ENCODE results near the gene ALK. TPM values are rescaled to one million over a fixed set of nuclear protein-coding genes. Genes with fewer than 3 reads are reported as not detected.

The ALK gene
- total and polyA plus RNA-seq, 10 of the 15 experiments (the other 5 are each of a cell fraction or from before 2014, with no cell fraction given): 0.11 TPM; not detected in 9

GRCh38 chr2:29347774-29348461 lies 573.5 kb downstream of the ALK start:
- H3K36me3 ChIP-seq (ENCODE audit: control insufficient read depth in 2 of 2, insufficient read depth in 2 of 2, low read length in 1 of 2): no peaks in the 10 kb centered on the region
- H2AFZ ChIP-seq (ENCODE audit: control insufficient read depth, low read depth, low read length): no peak overlapping the region
- ChIA-PET POLR2A (no interaction called here), SMC1A (ENCODE audit: uncharacterized antibody, unreplicated experiment) (no interaction called here), RAD21 (ENCODE audit: unreplicated experiment) (no interaction called here), CTCF (no interaction called here)
- no peaks in the 10 kb centered on the region for H3K79me2 ChIP-seq (ENCODE audit: control insufficient read depth, insufficient read depth, low read length)
- no peak overlapping the region for H3K27ac ChIP-seq (ENCODE audit: control insufficient read depth, insufficient read depth)
- intact Hi-C loops (cut with micrococcal nuclease; ENCODE audit: unreplicated experiment) (no loop called here), in situ Hi-C loops (cut with MboI) (no loop called here)
- H3K9ac ChIP-seq (ENCODE audit: control insufficient read depth, insufficient read depth, low read length): no peak overlapping the region
- no TSS peak for BruUV-seq (replicated peaks)
- no peak for FAIRE-seq
- no peak overlapping the region for H3K4me2 ChIP-seq (ENCODE audit: control insufficient read depth, insufficient read depth)
- no peaks in the 10 kb centered on the region for H3K9me3 ChIP-seq (replicated peaks; ENCODE audit: control insufficient read depth, insufficient read depth, low read length)
- no peak for ATAC-seq
- H3K4me3 ChIP-seq: no peak overlapping the region
- H3K4me1 ChIP-seq (ENCODE audit: control insufficient read depth, insufficient read depth, low read length): no peaks in the 10 kb centered on the region
- H3K27me3 ChIP-seq (replicated peaks in 1 of 2; ENCODE audit: control insufficient read depth in 2 of 2, insufficient read depth in 2 of 2, low read length in 1 of 2): peaks cover 0 to 3% of the 10 kb centered on the region in 2 experiments; a peak in 3 of 4 replicates
- DNase-seq (ENCODE audit: low read depth, low spot score): no peak
- WGBS (ENCODE audit: insufficient coverage, insufficient replicate concordance, low lambda C conversion rate, missing lambda C conversion rate): 13% methylated on average over 5 of the region's 5 CpGs
- H4K20me1 ChIP-seq (ENCODE audit: control insufficient read depth, insufficient read depth): no peaks in the 10 kb centered on the region
- no peak for TF ChIP-seq PAX8 (IDR thresholded peaks at IDR 0.05)
- TF ChIP-seq RB1 (IDR thresholded peaks at IDR 0.05; ENCODE audit: borderline replicate concordance): no peak
- TF ChIP-seq, protein P1, sequence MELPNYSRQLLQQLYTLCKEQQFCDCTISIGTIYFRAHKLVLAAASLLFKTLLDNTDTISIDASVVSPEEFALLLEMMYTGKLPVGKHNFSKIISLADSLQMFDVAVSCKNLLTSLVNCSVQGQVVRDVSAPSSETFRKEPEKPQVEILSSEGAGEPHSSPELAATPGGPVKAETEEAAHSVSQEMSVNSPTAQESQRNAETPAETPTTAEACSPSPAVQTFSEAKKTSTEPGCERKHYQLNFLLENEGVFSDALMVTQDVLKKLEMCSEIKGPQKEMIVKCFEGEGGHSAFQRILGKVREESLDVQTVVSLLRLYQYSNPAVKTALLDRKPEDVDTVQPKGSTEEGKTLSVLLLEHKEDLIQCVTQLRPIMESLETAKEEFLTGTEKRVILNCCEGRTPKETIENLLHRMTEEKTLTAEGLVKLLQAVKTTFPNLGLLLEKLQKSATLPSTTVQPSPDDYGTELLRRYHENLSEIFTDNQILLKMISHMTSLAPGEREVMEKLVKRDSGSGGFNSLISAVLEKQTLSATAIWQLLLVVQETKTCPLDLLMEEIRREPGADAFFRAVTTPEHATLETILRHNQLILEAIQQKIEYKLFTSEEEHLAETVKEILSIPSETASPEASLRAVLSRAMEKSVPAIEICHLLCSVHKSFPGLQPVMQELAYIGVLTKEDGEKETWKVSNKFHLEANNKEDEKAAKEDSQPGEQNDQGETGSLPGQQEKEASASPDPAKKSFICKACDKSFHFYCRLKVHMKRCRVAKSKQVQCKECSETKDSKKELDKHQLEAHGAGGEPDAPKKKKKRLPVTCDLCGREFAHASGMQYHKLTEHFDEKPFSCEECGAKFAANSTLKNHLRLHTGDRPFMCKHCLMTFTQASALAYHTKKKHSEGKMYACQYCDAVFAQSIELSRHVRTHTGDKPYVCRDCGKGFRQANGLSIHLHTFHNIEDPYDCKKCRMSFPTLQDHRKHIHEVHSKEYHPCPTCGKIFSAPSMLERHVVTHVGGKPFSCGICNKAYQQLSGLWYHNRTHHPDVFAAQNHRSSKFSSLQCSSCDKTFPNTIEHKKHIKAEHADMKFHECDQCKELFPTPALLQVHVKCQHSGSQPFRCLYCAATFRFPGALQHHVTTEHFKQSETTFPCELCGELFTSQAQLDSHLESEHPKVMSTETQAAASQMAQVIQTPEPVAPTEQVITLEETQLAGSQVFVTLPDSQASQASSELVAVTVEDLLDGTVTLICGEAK (IDR thresholded peaks at IDR 0.05; ENCODE audit: borderline replicate concordance): no peak
- TF ChIP-seq DPF2 (IDR thresholded peaks at IDR 0.05): no peak
- TF ChIP-seq YBX1 (IDR thresholded peaks at IDR 0.05): no peak
- no peak for TF ChIP-seq FOXM1 (IDR thresholded peaks at IDR 0.05; ENCODE audit: low read depth, low read length)
- no peak for TF ChIP-seq RFX5 (IDR thresholded peaks at IDR 0.05; ENCODE audit: low read depth, low read length)
- no peak for TF ChIP-seq POU2F2 (IDR thresholded peaks at IDR 0.05; ENCODE audit: borderline replicate concordance, low read depth, low read length)
- no peak for TF ChIP-seq SIN3A (IDR thresholded peaks at IDR 0.05; ENCODE audit: low read depth, low read length)
- TF ChIP-seq SUPT20H (IDR thresholded peaks at IDR 0.05; ENCODE audit: borderline replicate concordance, control insufficient read depth, low read depth, low read length): no peak
- no peak for TF ChIP-seq ZNF207 (IDR thresholded peaks at IDR 0.05; ENCODE audit: borderline replicate concordance)
- TF ChIP-seq, protein P2, sequence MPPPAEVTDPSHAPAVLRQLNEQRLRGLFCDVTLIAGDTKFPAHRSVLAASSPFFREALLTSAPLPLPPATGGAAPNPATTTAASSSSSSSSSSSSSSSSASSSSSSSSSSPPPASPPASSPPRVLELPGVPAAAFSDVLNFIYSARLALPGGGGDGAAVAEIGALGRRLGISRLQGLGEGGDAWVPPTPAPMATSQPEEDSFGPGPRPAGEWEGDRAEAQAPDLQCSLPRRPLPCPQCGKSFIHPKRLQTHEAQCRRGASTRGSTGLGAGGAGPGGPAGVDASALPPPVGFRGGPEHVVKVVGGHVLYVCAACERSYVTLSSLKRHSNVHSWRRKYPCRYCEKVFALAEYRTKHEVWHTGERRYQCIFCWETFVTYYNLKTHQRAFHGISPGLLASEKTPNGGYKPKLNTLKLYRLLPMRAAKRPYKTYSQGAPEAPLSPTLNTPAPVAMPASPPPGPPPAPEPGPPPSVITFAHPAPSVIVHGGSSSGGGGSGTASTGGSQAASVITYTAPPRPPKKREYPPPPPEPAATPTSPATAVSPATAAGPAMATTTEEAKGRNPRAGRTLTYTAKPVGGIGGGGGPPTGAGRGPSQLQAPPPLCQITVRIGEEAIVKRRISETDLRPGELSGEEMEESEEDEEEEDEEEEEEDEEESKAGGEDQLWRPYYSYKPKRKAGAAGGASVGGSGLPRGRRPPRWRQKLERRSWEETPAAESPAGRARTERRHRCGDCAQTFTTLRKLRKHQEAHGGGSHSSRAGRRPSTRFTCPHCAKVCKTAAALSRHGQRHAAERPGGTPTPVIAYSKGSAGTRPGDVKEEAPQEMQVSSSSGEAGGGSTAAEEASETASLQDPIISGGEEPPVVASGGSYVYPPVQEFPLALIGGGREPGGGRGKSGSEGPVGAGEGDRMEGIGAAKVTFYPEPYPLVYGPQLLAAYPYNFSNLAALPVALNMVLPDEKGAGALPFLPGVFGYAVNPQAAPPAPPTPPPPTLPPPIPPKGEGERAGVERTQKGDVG (CRISPR knock-in tag; IDR thresholded peaks at IDR 0.05): no peak
- TF ChIP-seq, protein P3, sequence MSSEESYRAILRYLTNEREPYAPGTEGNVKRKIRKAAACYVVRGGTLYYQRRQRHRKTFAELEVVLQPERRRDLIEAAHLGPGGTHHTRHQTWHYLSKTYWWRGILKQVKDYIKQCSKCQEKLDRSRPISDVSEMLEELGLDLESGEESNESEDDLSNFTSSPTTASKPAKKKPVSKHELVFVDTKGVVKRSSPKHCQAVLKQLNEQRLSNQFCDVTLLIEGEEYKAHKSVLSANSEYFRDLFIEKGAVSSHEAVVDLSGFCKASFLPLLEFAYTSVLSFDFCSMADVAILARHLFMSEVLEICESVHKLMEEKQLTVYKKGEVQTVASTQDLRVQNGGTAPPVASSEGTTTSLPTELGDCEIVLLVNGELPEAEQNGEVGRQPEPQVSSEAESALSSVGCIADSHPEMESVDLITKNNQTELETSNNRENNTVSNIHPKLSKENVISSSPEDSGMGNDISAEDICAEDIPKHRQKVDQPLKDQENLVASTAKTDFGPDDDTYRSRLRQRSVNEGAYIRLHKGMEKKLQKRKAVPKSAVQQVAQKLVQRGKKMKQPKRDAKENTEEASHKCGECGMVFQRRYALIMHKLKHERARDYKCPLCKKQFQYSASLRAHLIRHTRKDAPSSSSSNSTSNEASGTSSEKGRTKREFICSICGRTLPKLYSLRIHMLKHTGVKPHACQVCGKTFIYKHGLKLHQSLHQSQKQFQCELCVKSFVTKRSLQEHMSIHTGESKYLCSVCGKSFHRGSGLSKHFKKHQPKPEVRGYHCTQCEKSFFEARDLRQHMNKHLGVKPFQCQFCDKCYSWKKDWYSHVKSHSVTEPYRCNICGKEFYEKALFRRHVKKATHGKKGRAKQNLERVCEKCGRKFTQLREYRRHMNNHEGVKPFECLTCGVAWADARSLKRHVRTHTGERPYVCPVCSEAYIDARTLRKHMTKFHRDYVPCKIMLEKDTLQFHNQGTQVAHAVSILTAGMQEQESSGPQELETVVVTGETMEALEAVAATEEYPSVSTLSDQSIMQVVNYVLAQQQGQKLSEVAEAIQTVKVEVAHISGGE (CRISPR knock-in tag; IDR thresholded peaks at IDR 0.05): no peak
- no peak for TF ChIP-seq BHLHE40 (IDR thresholded peaks at IDR 0.05; ENCODE audit: borderline replicate concordance in 1 of 2, low read depth in 2 of 2, low read length in 1 of 2)

Measured in GM12878 (cell line).